Activated CD4-positive, alpha-beta T cell treated with anti-CD3 and anti-CD28 coated beads for 1 hour (primary cell): ENCODE data around the gene FLOT2.
"Not testable (repeated sequence)": the region's sequence is repeated elsewhere in the genome, so short reads cannot be mapped to it uniquely, and the experiment has no call there.

Source experiments
- DNase-seq: peaks from one replicate; pipeline ENCODE4 v3.0.0-alpha.2; 2020

The FLOT2 gene

GRCh38 chr17:28871056-28871579 lies 26.4 kb downstream of the FLOT2 start:
- DNase-seq, result no peak

GRCh38 chr17:28867276-28867675 lies 30.3 kb downstream of the FLOT2 start:
- DNase-seq, result no peak

- DNase-seq, result no peak
Observed at GRCh38 chr17:28865946-28866752, 31.4 kb downstream of the FLOT2 start.

- no peak for DNase-seq
Observed at GRCh38 chr17:28864991-28865849, 32.3 kb downstream of the FLOT2 start.

- no peak for DNase-seq
Observed at GRCh38 chr17:28863953-28864352, 33.6 kb downstream of the FLOT2 start.

- no peak for DNase-seq
Observed at GRCh38 chr17:28862561-28862960, 35.0 kb downstream of the FLOT2 start.

- DNase-seq, result no peak
Observed at GRCh38 chr17:28861393-28862203, 35.9 kb downstream of the FLOT2 start.

- DNase-seq, result no peak
Observed at GRCh38 chr17:28860363-28860808, 37.1 kb downstream of the FLOT2 start.

- DNase-seq, result no peak
Observed at GRCh38 chr17:28858801-28859355, 38.7 kb downstream of the FLOT2 start.

- DNase-seq, result no peak
Observed at GRCh38 chr17:28857905-28858800, 39.4 kb downstream of the FLOT2 start.

GRCh38 chr17:28856028-28856574 lies 41.4 kb downstream of the FLOT2 start:
- no peak for DNase-seq

GRCh38 chr17:28855336-28855679 lies 42.2 kb downstream of the FLOT2 start:
- no peak for DNase-seq

- peak; percentile 72 for DNase-seq
Observed at GRCh38 chr17:28854457-28855335, 42.8 kb downstream of the FLOT2 start, which contains the start of gene ERAL1. Gene ERAL1, plus strand, starts transcription at chr17:28855016. Its CDS starts 19 bp downstream, at chr17:28855035.

- DNase-seq, result no peak
Observed at GRCh38 chr17:28853295-28853694, 44.2 kb downstream of the FLOT2 start.

- DNase-seq, result no peak
Observed at GRCh38 chr17:28849281-28849680, 48.3 kb downstream of the FLOT2 start.

GRCh38 chr17:28848667-28849066 lies 48.9 kb downstream of the FLOT2 start:
- DNase-seq, result peak; percentile 34

GRCh38 chr17:28846699-28847098 lies 50.8 kb downstream of the FLOT2 start:
- not testable (repeated sequence) for DNase-seq

- DNase-seq, result no peak
Observed at GRCh38 chr17:28846231-28846630, 51.3 kb downstream of the FLOT2 start.

GRCh38 chr17:28843816-28844148 lies 53.8 kb downstream of the FLOT2 start:
- no peak for DNase-seq
